ENCODE data around the gene PCDH8.

GRCh38 chr13:52849291-52850071 lies 1.0 kb upstream of the PCDH8 start:
- no peak for TF ChIP-seq CTCF (conservative IDR thresholded peaks at IDR 0.05; ENCODE audit: low read length)
- TF ChIP-seq EZH2phosphoT487 (IDR thresholded peaks at IDR 0.05; ENCODE audit: borderline replicate concordance) = no peak

Data from Loucy (cell line).